Calu3 (cell line): Measurements from ENCODE around the gene BTBD8. TPM values are rescaled to one million over a fixed set of nuclear protein-coding genes. Genes with fewer than 3 reads are reported as not detected.
"Not testable (repeated sequence)": the region's sequence is repeated elsewhere in the genome, so short reads cannot be mapped to it uniquely, and the experiment has no call there.

Experiments used
- BruUV-seq: library from RNA; stranded (reverse); fragments of 400-500 nt; replicated peaks from 2 replicates; lab custom pipeline; 2021; lab: Mats Ljungman, UMichigan
- CTCF ChIA-PET: fragments of 300-600 bp; sonication (Branson Sonifier 250); formaldehyde crosslinking; loops from one replicate; lab custom pipeline; 2022; ENCODE audit warnings: antibody characterized with exemption; lab: Charles Lee
- DNase-seq: peaks from one replicate; pipeline ENCODE4 v3.0.0; 2022
- H3K27ac Mint-ChIP-seq: one replicate; pipeline ENCODE4 v1.8.0; 2022; ENCODE audit warnings: mixed read lengths; ENCODE audit not compliant: unreplicated experiment
- H3K27me3 Mint-ChIP-seq: one replicate; pipeline ENCODE4 v1.8.0; 2022; ENCODE audit warnings: mixed read lengths; ENCODE audit not compliant: unreplicated experiment
- H3K36me3 Mint-ChIP-seq: one replicate; pipeline ENCODE4 v1.8.0; 2022; ENCODE audit warnings: mild to moderate bottlenecking, moderate library complexity, mixed read lengths; ENCODE audit not compliant: insufficient read depth, unreplicated experiment
- H3K4me1 Mint-ChIP-seq: one replicate; pipeline ENCODE4 v1.8.0; 2022; ENCODE audit warnings: mild to moderate bottlenecking, low read depth, mixed read lengths; ENCODE audit not compliant: unreplicated experiment
- H3K4me3 Mint-ChIP-seq: one replicate; pipeline ENCODE4 v1.8.0; 2022; ENCODE audit warnings: mild to moderate bottlenecking, low read depth, moderate library complexity, mixed read lengths; ENCODE audit not compliant: unreplicated experiment
- H3K9me3 Mint-ChIP-seq: one replicate; pipeline ENCODE4 v1.8.0; 2022; ENCODE audit warnings: low read depth, mixed read lengths; ENCODE audit not compliant: unreplicated experiment
- intact Hi-C: fragments of 100-400 bp; cut with micrococcal nuclease; formaldehyde crosslinking; loops from one replicate; pipeline ENCODE4 v1.10.0; 2022; ENCODE audit not compliant: unreplicated experiment
- total RNA-seq: library from RNA; stranded (reverse); gene quantifications from 2 replicates; pipeline ENCODE4 v1.2.3, GENCODE V29; 2022
- TF ChIP-seq, protein P1 (sequence below): fragments of 200-600 bp; IDR thresholded peaks from one replicate; pipeline ENCODE4 v1.8.0; 2022; ENCODE audit warnings: antibody characterized with exemption; ENCODE audit not compliant: unreplicated experiment

The BTBD8 gene
- total RNA-seq, 1 experiment from 2014 or later, result 4.0 TPM

DNA sequence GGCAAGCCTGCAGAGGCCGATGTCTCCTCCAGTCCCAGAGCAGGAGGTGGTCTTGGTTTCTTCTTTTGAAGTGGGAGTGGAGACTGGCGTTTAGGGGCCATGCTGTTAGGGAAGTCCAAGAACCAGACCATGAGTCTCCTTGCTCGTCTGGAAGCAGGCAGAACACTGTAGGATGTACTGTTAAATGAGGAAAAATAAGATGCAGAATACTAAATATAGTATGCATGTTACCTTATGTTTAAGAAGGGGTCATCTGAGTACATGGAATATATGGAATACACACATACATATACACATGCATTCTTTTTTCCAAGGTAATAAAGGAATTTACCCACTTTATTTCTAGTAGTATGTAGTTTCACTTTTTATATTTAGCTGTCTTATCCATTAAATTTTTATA, 4.8 kb upstream of the BTBD8 start, which contains the start of gene SETSIP:
Gene SETSIP (minus strand): TSS at position 101 of the 400 bp plus-strand sequence. CDS start 0 bp downstream, at position 101.
- TF ChIP-seq, protein P1, sequence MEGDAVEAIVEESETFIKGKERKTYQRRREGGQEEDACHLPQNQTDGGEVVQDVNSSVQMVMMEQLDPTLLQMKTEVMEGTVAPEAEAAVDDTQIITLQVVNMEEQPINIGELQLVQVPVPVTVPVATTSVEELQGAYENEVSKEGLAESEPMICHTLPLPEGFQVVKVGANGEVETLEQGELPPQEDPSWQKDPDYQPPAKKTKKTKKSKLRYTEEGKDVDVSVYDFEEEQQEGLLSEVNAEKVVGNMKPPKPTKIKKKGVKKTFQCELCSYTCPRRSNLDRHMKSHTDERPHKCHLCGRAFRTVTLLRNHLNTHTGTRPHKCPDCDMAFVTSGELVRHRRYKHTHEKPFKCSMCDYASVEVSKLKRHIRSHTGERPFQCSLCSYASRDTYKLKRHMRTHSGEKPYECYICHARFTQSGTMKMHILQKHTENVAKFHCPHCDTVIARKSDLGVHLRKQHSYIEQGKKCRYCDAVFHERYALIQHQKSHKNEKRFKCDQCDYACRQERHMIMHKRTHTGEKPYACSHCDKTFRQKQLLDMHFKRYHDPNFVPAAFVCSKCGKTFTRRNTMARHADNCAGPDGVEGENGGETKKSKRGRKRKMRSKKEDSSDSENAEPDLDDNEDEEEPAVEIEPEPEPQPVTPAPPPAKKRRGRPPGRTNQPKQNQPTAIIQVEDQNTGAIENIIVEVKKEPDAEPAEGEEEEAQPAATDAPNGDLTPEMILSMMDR, result no peak
- BruUV-seq, result no TSS peak
- Mint-ChIP-seq H3K9me3 (no peaks in the 10 kb centered on the region), H3K27me3 (no peaks in the 10 kb centered on the region), H3K27ac (no peak within 1 kb of the TSS), H3K36me3 (peaks cover 6% of the 10 kb centered on the region), H3K4me3 (no peak within 1 kb of the TSS), H3K4me1 (no peaks in the 10 kb centered on the region)
- DNase-seq, result no peak
- CTCF ChIA-PET, result no interaction called here
- intact Hi-C loops, result no loop called here

DNA sequence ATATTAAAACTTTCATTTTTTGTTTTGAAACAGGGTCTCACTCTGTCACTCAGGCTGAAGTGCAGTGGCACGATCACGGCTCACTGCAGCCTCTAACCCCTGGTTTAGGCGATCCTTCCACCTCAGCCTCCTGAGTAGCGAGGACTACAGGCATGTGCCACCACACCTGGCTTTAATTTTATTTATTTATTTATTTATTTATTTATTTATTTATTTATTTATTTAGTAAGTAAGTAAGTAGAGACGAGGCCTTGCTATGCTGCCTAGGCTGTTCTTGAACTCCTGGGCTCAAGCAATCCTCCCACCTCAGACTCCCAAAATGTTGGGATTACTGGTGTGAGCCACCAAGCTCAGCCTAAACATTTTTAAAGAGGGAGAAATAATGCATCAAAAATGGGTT, 3.8 kb upstream of the BTBD8 start:
- Mint-ChIP-seq H3K9me3 (no peaks in the 10 kb centered on the region), H3K27ac (no peak overlapping the region), H3K36me3 (peaks cover 12% of the 10 kb centered on the region), H3K4me3 (no peak overlapping the region), H3K4me1 (no peaks in the 10 kb centered on the region), H3K27me3 (no peaks in the 10 kb centered on the region)
- CTCF ChIA-PET, result no interaction called here
- BruUV-seq, result no TSS peak
- TF ChIP-seq, protein P1, result no peak
- no peak for DNase-seq
- intact Hi-C loops, result no loop called here

DNA sequence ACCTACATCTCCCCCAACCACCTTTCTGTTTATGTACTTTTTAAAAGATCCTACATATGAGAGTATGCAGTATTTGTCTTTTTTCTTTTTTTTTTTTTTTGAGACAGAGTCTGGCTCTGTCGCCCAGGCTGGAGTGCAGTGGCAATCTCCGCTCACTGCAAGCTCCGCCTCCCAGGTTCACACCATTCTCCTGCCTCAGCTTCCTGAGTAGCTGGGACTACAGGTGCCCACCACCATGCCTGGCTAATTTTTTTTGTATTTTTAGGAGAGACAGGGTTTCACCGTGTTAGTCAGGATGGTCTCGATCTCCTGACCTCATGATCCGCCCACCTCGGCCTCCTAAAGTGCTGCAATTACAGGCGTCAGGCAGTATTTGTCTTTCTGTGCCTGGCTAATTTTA, 2.1 kb upstream of the BTBD8 start:
- intact Hi-C loops, H3K27me3 Mint-ChIP-seq, DNase-seq, H3K9me3 Mint-ChIP-seq, H3K27ac Mint-ChIP-seq, CTCF ChIA-PET, BruUV-seq, H3K4me1 Mint-ChIP-seq, H3K4me3 Mint-ChIP-seq: not testable (repeated sequence)
- H3K36me3 Mint-ChIP-seq, result peaks cover 12% of the 10 kb centered on the region

DNA sequence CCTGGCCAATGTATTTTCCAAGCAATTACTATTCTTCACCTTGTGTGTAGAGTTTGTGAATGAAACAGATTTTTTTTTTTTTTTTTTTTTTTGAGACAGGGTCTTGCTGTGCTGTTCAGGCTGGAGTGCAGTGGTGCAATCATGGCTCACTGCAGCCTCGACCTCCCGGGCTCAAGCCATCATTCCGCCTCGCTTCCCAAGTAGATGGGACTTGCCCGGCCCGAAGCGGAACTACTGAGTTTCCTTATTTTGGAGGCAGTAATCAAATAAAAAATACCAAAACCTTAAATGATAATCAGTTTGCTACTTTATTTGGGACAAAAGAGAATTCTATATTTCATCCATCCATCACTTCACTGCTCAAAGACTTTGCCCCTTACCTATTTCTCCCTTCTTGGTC, 704 bp upstream of the BTBD8 start:
- Mint-ChIP-seq H3K9me3 (no peaks in the 10 kb centered on the region), H3K36me3 (peaks cover 12% of the 10 kb centered on the region), H3K27me3 (no peaks in the 10 kb centered on the region), H3K4me1 (no peaks in the 10 kb centered on the region), H3K4me3 (peak overlapping the region; percentile 96), H3K27ac (no peak overlapping the region)
- DNase-seq, result no peak
- intact Hi-C loops, result no loop called here
- TF ChIP-seq, protein P1, result no peak
- BruUV-seq, result no TSS peak
- CTCF ChIA-PET, result no interaction called here

DNA sequence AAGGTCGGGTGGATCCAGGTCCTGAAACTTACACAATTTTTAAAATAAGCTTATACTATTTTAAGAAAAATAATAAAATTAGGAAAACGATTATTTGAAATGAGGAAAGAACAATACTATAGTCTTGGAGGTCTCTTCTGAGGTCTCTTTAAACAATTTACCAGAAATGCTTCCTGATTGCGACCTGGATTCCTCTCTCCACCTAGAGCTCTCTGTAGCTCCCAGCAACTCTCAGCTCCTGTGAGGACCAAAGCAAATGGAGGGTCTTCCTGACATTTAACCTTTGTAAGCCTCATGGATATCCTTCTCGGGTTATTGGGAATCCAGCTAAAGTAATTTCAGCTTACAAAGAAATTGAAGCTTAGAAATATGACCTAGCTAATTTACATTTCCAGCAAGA, 886 bp downstream of the BTBD8 start:
- CTCF ChIA-PET, result no interaction called here
- BruUV-seq, result TSS peak; percentile 35
- peak overlapping the region; percentile 96 for H3K4me3 Mint-ChIP-seq

More for the DNA sequence above, 886 bp downstream of the BTBD8 start:
- DNase-seq, result no peak
- Mint-ChIP-seq H3K36me3 (peaks cover 12% of the 10 kb centered on the region), H3K9me3 (no peaks in the 10 kb centered on the region), H3K27me3 (no peaks in the 10 kb centered on the region), H3K27ac (peak overlapping the region; percentile 80), H3K4me1 (no peaks in the 10 kb centered on the region)
- intact Hi-C loops, result no loop called here
- TF ChIP-seq, protein P1, result no peak
